ENCODE results near the gene ARPC4. TPM values are rescaled to one million over a fixed set of nuclear protein-coding genes. Genes with fewer than 3 reads are reported as not detected.

ARPC4 gene
- total RNA-seq, 3 donors from 2014 or later = 154 to 219 (median 212) TPM

- no peak overlapping the region for H3K4me3 ChIP-seq
- no peak for TF ChIP-seq CTCF (IDR thresholded peaks at IDR 0.05)
- H3K4me1 ChIP-seq (ENCODE audit: low read depth) = no peaks in the 10 kb centered on the region
- no peaks in the 10 kb centered on the region for H3K36me3 ChIP-seq (ENCODE audit: low read depth)
- intact Hi-C loops (cut with DNase I, micrococcal nuclease) = no loop called here
- ATAC-seq = peak; percentile 36
- H3K9me3 ChIP-seq = no peaks in the 10 kb centered on the region
- DNase-seq = peak in 1 of 3 donors; percentile 5
Observed at GRCh38 chr3:9820946-9821345, 28.1 kb downstream of the ARPC4 start.

- Histone ChIP-seq H3K4me1 (ENCODE audit: low read depth) (no peaks in the 10 kb centered on the region), H3K4me3 (no peak overlapping the region), H3K36me3 (ENCODE audit: low read depth) (no peaks in the 10 kb centered on the region), H3K9me3 (no peaks in the 10 kb centered on the region)
- DNase-seq = peak in 2 of 3 donors; percentile 24 to 29
- intact Hi-C loops (cut with DNase I, micrococcal nuclease) = no loop called here
- TF ChIP-seq CTCF (IDR thresholded peaks at IDR 0.05) = no peak
- peak; percentile 66 for ATAC-seq
Observed at GRCh38 chr3:9825451-9826040, 32.7 kb downstream of the ARPC4 start.

- no peaks in the 10 kb centered on the region for H3K9me3 ChIP-seq
- peak; percentile 79 for ATAC-seq
- no peak for TF ChIP-seq CTCF (IDR thresholded peaks at IDR 0.05)
- H3K4me3 ChIP-seq = no peak overlapping the region
- intact Hi-C loops (cut with DNase I, micrococcal nuclease) = no loop called here
- no peaks in the 10 kb centered on the region for H3K4me1 ChIP-seq (ENCODE audit: low read depth)
- peak in 2 of 3 donors; percentile 29 to 35 for DNase-seq
- no peaks in the 10 kb centered on the region for H3K36me3 ChIP-seq (ENCODE audit: low read depth)
Observed at GRCh38 chr3:9826815-9827573, 34.1 kb downstream of the ARPC4 start.

GRCh38 chr3:9828801-9829755, 36.2 kb downstream of the ARPC4 start:
- Histone ChIP-seq H3K4me1 (ENCODE audit: low read depth) (no peaks in the 10 kb centered on the region), H3K4me3 (no peak overlapping the region), H3K9me3 (no peaks in the 10 kb centered on the region), H3K36me3 (ENCODE audit: low read depth) (no peaks in the 10 kb centered on the region)
- TF ChIP-seq CTCF (IDR thresholded peaks at IDR 0.05) = no peak
- DNase-seq = peak in 1 of 3 donors; percentile 40
- no peak for ATAC-seq
- intact Hi-C loops (cut with DNase I, micrococcal nuclease) = no loop called here

- Histone ChIP-seq H3K4me3 (no peak overlapping the region), H3K36me3 (ENCODE audit: low read depth) (no peaks in the 10 kb centered on the region), H3K9me3 (no peaks in the 10 kb centered on the region), H3K4me1 (ENCODE audit: low read depth) (no peaks in the 10 kb centered on the region)
- no peak for TF ChIP-seq CTCF (IDR thresholded peaks at IDR 0.05)
- no peak for ATAC-seq
- intact Hi-C loops (cut with DNase I, micrococcal nuclease) = no loop called here
- DNase-seq = no peak
Observed at GRCh38 chr3:9831253-9831652, 38.4 kb downstream of the ARPC4 start.

Measured in mucosa of descending colon (tissue), 3 donors.